K562 (cell line): Measurements from ENCODE around the gene CHST15. TPM values are rescaled to one million over a fixed set of nuclear protein-coding genes. Genes with fewer than 3 reads are reported as not detected.

Source experiments
- ATAC-seq: fragments of 200-7000 bp; cut with Tn5 transposase; 3 replicates; pipeline ENCODE4 v1.9.1; 2020; ENCODE audit warnings: moderate library complexity
- BruUV-seq: library from RNA; stranded (reverse); fragments of 400-500 nt; replicated peaks from 2 replicates; lab custom pipeline; 2021; lab: Mats Ljungman, UMichigan
- CTCF ChIA-PET: fragments of 300-600 bp; formaldehyde crosslinking; extraction: SDS; loops from one replicate; lab custom pipeline; 2021; ENCODE audit warnings: low intra/inter-chr PET ratio; lab: Yijun Ruan, JAX
- POLR2A ChIA-PET: fragments of 300-600, 350-650 bp; sonication (Branson Sonifier 250); formaldehyde crosslinking; extraction: SDS; loops from one replicate; lab custom pipeline; 2021; ENCODE audit warnings: antibody characterized with exemption, inconsistent platforms; lab: Yijun Ruan, JAX
- DNase-seq, 4 experiments: peaks; one replicate each; pipeline versions ENCODE4 v3.0.0 to v3.0.0-alpha.2; 2011 to 2018; ENCODE audit warnings: low spot score in 3 of 4, mixed read lengths in 3 of 4; ENCODE audit errors: extremely low read depth in 1 of 4
- FAIRE-seq: peaks from 2 replicates; lab custom pipeline; 2011; peaks lifted over from hg19 to GRCh38; lab: Jason Lieb, UNC
- H2AFZ ChIP-seq: 2 replicates; pipeline ENCODE4 v1.6.0; 2011; ENCODE audit warnings: low read depth, low read length, control low read depth, inconsistent platforms
- H3K27ac ChIP-seq: fragments of 200-600 bp; 3 replicates; pipeline ENCODE4 v1.8.0; 2011; ENCODE audit warnings: low read depth, mild to moderate bottlenecking, control low read depth, inconsistent platforms, low read length, moderate library complexity, mixed read lengths; ENCODE audit errors: extremely low read depth
- H3K27me3 ChIP-seq, 2 experiments: fragments of 300-600 bp in 1 of 2; 2 replicates in 1 of 2; 3 replicates in 1 of 2; pipeline versions ENCODE4 v1.6.0 to v1.8.0; 2011; ENCODE audit warnings: inconsistent platforms in 2 of 2, low read length in 2 of 2, mild to moderate bottlenecking in 1 of 2, mixed read lengths in 1 of 2, moderate library complexity in 1 of 2; ENCODE audit not compliant: control insufficient read depth in 2 of 2, insufficient read depth in 2 of 2
- H3K36me3 ChIP-seq: fragments of 300-600 bp; 3 replicates; pipeline ENCODE4 v1.8.0; 2011; ENCODE audit warnings: mild to moderate bottlenecking, low read length, inconsistent platforms; ENCODE audit not compliant: control insufficient read depth, insufficient read depth
- H3K4me1 ChIP-seq, 2 experiments: fragments of 200-600 bp in 1 of 2; replicated peaks in 1 of 2; 2 replicates in 1 of 2; 3 replicates in 1 of 2; pipeline versions ENCODE4 v1.5.1 to v1.8.0; 2011; ENCODE audit warnings: inconsistent platforms in 2 of 2, low read length in 2 of 2, mild to moderate bottlenecking in 1 of 2, mixed read lengths in 1 of 2, moderate library complexity in 1 of 2; ENCODE audit not compliant: control insufficient read depth in 2 of 2, insufficient read depth in 2 of 2
- H3K4me2 ChIP-seq: 2 replicates; pipeline ENCODE4 v1.6.1; 2011; ENCODE audit warnings: low read length, control low read depth, inconsistent platforms, mixed read lengths; ENCODE audit not compliant: insufficient read depth
- H3K4me3 ChIP-seq: fragments of 200-600 bp; sonication (generic), shearing (Covaris generic); 2 replicates; pipeline ENCODE4 v1.5.1; 2016; ENCODE audit warnings: control low read depth, inconsistent platforms
- H3K79me2 ChIP-seq: fragments of 200-600 bp; 3 replicates; pipeline ENCODE4 v1.8.0; 2011; ENCODE audit warnings: low read length, inconsistent platforms; ENCODE audit not compliant: control insufficient read depth, insufficient read depth
- H3K9ac ChIP-seq, 2 experiments: 2 replicates each; pipeline versions ENCODE4 v1.6.0 to v1.6.1; 2011; ENCODE audit warnings: low read depth in 2 of 2, low read length in 2 of 2, control low read depth in 1 of 2, inconsistent platforms in 1 of 2, mild to moderate bottlenecking in 1 of 2, mixed read lengths in 1 of 2; ENCODE audit not compliant: insufficient read depth in 1 of 2
- H3K9me1 ChIP-seq: one replicate; pipeline ENCODE4 v1.6.0; 2011; ENCODE audit warnings: inconsistent platforms, mild to moderate bottlenecking, low read length, moderate library complexity; ENCODE audit not compliant: control insufficient read depth, insufficient read depth
- H3K9me3 ChIP-seq: replicated peaks from 2 replicates; pipeline ENCODE4 v1.5.1; 2011; ENCODE audit warnings: low read depth, low read length, inconsistent platforms; ENCODE audit not compliant: control insufficient read depth, insufficient read depth
- H4K20me1 ChIP-seq: replicated peaks from 2 replicates; pipeline ENCODE4 v1.6.1; 2011; ENCODE audit warnings: low read length, inconsistent platforms, mixed read lengths; ENCODE audit not compliant: control insufficient read depth, insufficient read depth
- BHLHE40 ChIP-seq: IDR thresholded peaks from 2 replicates; pipeline ENCODE4 v1.6.1; 2011; ENCODE audit warnings: low read length, improper control_type of control experiment
- CBX8 ChIP-seq: fragments of 200-600 bp; sonication (generic); IDR thresholded peaks from 2 replicates; pipeline ENCODE4 v1.6.1; 2012; ENCODE audit warnings: borderline replicate concordance, mixed run types, low read depth, mild to moderate bottlenecking, moderate library complexity, mixed read lengths, low read length, control low read depth, inconsistent platforms; ENCODE audit not compliant: poor library complexity, severe bottlenecking; ENCODE audit errors: extremely low read depth
- GABPB1 ChIP-seq: sonication (generic); formaldehyde crosslinking; IDR thresholded peaks from 2 replicates; pipeline ENCODE4 v1.8.0; 2022; ENCODE audit warnings: mild to moderate bottlenecking, missing genetic modification reagents
- GTF3C2 ChIP-seq: IDR thresholded peaks from 3 replicates; pipeline ENCODE4 v1.6.1; 2011; ENCODE audit warnings: borderline replicate concordance, mild to moderate bottlenecking, moderate library complexity; ENCODE audit not compliant: insufficient read length; ENCODE audit errors: extremely low read depth
- HOXB6 ChIP-seq: fragments of 250-450 bp; sonication (Bioruptor Pico); IDR thresholded peaks from 2 replicates; pipeline ENCODE4 v1.5.1; 2022; ENCODE audit warnings: mild to moderate bottlenecking, borderline replicate concordance
- NR4A1 ChIP-seq, 2 experiments: fragments of 250-450 bp in 1 of 2; fragments of 450-650 bp in 1 of 2; sonication (Bioruptor Pico) in 1 of 2; IDR thresholded peaks; 2 replicates each; pipeline versions ENCODE4 v1.4.0 to v1.6.1; 2016 to 2020; ENCODE audit warnings: mild to moderate bottlenecking in 2 of 2, missing compliant biosample characterization in 1 of 2, missing genetic modification characterization in 1 of 2, moderate library complexity in 1 of 2
- TGIF2 ChIP-seq: sonication (generic); formaldehyde crosslinking; IDR thresholded peaks from 2 replicates; pipeline ENCODE4 v1.8.1; 2022; ENCODE audit warnings: mild to moderate bottlenecking, missing genetic modification reagents, moderate library complexity
- ZFP36 ChIP-seq: fragments of 150-350 bp; IDR thresholded peaks from 2 replicates; pipeline ENCODE4 v1.6.1; 2018; ENCODE audit warnings: low read length, low read depth; ENCODE audit not compliant: partially characterized antibody
- ZKSCAN3 ChIP-seq: fragments of 250-450 bp; sonication (Bioruptor Pico); IDR thresholded peaks from 2 replicates; pipeline ENCODE4 v1.4.0; 2020
- WGBS: fragments of 100-300 bp; shearing (Covaris generic); methylation state at CpG from one replicate; pipeline ENCODE4 v1.1.6; 2016; ENCODE audit warnings: low coverage, mixed read lengths; ENCODE audit not compliant: insufficient coverage; ENCODE audit errors: missing lambda C conversion rate; 5-methylcytosine and 5-hydroxymethylcytosine counted together
- in situ Hi-C: fragments of 300-500 bp; cut with MboI; formaldehyde crosslinking; loops from 4 replicates; pipeline ENCODE4 v1.15.0; 2018; ENCODE audit warnings: inconsistent platforms, mixed read lengths
- intact Hi-C: fragments of 100-400 bp; cut with micrococcal nuclease; formaldehyde crosslinking; loops from 2 replicates; pipeline ENCODE4 v1.14.2; 2022
- polyA plus RNA-seq, 8 experiments: library from polyadenylated mRNA; depleted of rRNA in 4 of 8; stranded (reverse) in 5 of 8; unstranded in 3 of 8; fragments of >200 nt; fragmentation: Nextera tagmentation in 2 of 8; fragmentation: Illumina TruSeq in 1 of 8; extraction: Ambion mirVana in 2 of 8; extraction: Trizol in 1 of 8; gene quantifications; 2 replicates each; pipeline versions ENCODE4 v1.2.1 to v1.2.3, GENCODE V29; 2011 to 2014; ENCODE audit warnings: inconsistent platforms in 1 of 8, missing spikeins in 1 of 8
- total RNA-seq, 7 experiments: library from RNA; depleted of rRNA in 6 of 7; stranded (reverse); fragments of >200 nt in 6 of 7; fragmentation: Illumina TruSeq in 2 of 7; extraction: Trizol in 2 of 7; gene quantifications; 2 replicates each; pipeline versions ENCODE4 v1.2.1 to v1.2.3, GENCODE V29; 2011 to 2021; ENCODE audit warnings: low replicate concordance in 1 of 7
- TF ChIP-seq, protein P1 (sequence below): sonication (generic); IDR thresholded peaks from 2 replicates; pipeline ENCODE4 v1.6.1; 2016

The CHST15 gene
- total and polyA plus RNA-seq, 9 of the 15 experiments (the other 6 are each of a cell fraction or from before 2014, with no cell fraction given): 0.04 to 0.16 (median 0.08) TPM

- FAIRE-seq: no peak
- H3K79me2 ChIP-seq: no peaks in the 10 kb centered on the region
- WGBS: 5% methylated on average over 7 of the region's 11 CpGs
- no peak for ATAC-seq
- H3K27me3 ChIP-seq: peaks cover 6 to 45% of the 10 kb centered on the region in 2 experiments; a peak in 3 of 5 replicates
- H3K27ac ChIP-seq: no peak overlapping the region
- H3K4me2 ChIP-seq: no peak overlapping the region
- no peak overlapping the region for H3K4me3 ChIP-seq
- H3K9me1 ChIP-seq: no peaks in the 10 kb centered on the region
- no peaks in the 10 kb centered on the region for H3K36me3 ChIP-seq
- no peak overlapping the region for H2AFZ ChIP-seq
- no peak for TF ChIP-seq TGIF2 (CRISPR knock-in tag)
- TF ChIP-seq ZFP36: no peak
- TF ChIP-seq GTF3C2: no peak
- TF ChIP-seq, protein P1, sequence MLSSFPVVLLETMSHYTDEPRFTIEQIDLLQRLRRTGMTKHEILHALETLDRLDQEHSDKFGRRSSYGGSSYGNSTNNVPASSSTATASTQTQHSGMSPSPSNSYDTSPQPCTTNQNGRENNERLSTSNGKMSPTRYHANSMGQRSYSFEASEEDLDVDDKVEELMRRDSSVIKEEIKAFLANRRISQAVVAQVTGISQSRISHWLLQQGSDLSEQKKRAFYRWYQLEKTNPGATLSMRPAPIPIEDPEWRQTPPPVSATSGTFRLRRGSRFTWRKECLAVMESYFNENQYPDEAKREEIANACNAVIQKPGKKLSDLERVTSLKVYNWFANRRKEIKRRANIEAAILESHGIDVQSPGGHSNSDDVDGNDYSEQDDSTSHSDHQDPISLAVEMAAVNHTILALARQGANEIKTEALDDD: no peak
- TF ChIP-seq CBX8: no peak
- TF ChIP-seq BHLHE40: no peak
- no peak for TF ChIP-seq HOXB6 (CRISPR knock-in tag)
- TF ChIP-seq GABPB1 (CRISPR knock-in tag): no peak
- TF ChIP-seq NR4A1 (CRISPR knock-in tag; IDR thresholded peaks at IDR 0.05): no peak
- TF ChIP-seq NR4A1 (tag; IDR thresholded peaks at IDR 0.05): no peak
- no peak for TF ChIP-seq ZKSCAN3
- ChIA-PET POLR2A (no interaction called here), CTCF (no interaction called here)
- in situ Hi-C loops: no loop called here
- no peak for DNase-seq
- H3K4me1 ChIP-seq: peaks cover 0 to 3% of the 10 kb centered on the region in 2 experiments; a peak in 1 of 5 replicates
- intact Hi-C loops: no loop called here
- H3K9me3 ChIP-seq: no peaks in the 10 kb centered on the region
- no TSS peak for BruUV-seq
- no peaks in the 10 kb centered on the region; the same call in 1 of the 2 replicates for H4K20me1 ChIP-seq
- no peak overlapping the region for H3K9ac ChIP-seq
Observed at GRCh38 chr10:124041675-124042445, 51.5 kb downstream of the CHST15 start.
